Retina (tissue), 1 donor: ENCODE results near the gene INSIG1.
A peak's percentile ranks its signal among the peaks of the same experiment; 100 is the strongest.

Experiments
- DNase-seq: peaks from one replicate; pipeline ENCODE4 v3.0.0-alpha.2; 2016

Gene INSIG1

GRCh38 chr7:155286686-155287085 lies 11.0 kb upstream of the INSIG1 start:
- DNase-seq: no peak

GRCh38 chr7:155287284-155287935 lies 10.3 kb upstream of the INSIG1 start:
- no peak for DNase-seq

- no peak for DNase-seq
Measured at GRCh38 chr7:155288055-155288454, 9.6 kb upstream of the INSIG1 start.

GRCh38 chr7:155289107-155289506 lies 8.6 kb upstream of the INSIG1 start:
- no peak for DNase-seq

- DNase-seq: no peak
Measured at GRCh38 chr7:155289949-155290501, 7.7 kb upstream of the INSIG1 start.

GRCh38 chr7:155291045-155291530 lies 6.6 kb upstream of the INSIG1 start:
- DNase-seq: no peak

GRCh38 chr7:155291729-155292128 lies 5.9 kb upstream of the INSIG1 start:
- no peak for DNase-seq

GRCh38 chr7:155292680-155293226 lies 4.9 kb upstream of the INSIG1 start:
- no peak for DNase-seq

GRCh38 chr7:155293721-155294510 lies 3.8 kb upstream of the INSIG1 start:
- DNase-seq: no peak

- no peak for DNase-seq
Measured at GRCh38 chr7:155294511-155294778, 3.2 kb upstream of the INSIG1 start.

GRCh38 chr7:155295511-155295910 lies 2.2 kb upstream of the INSIG1 start:
- no peak for DNase-seq

GRCh38 chr7:155296006-155296787 lies 1.5 kb upstream of the INSIG1 start:
- no peak for DNase-seq

GRCh38 chr7:155296788-155297516 lies 726 bp upstream of the INSIG1 start:
- DNase-seq: peak; percentile 89

- DNase-seq: no peak
Measured at GRCh38 chr7:155298288-155298833, 683 bp downstream of the INSIG1 start.

- peak; percentile 92 for DNase-seq
Measured at GRCh38 chr7:155298834-155299534, 1.3 kb downstream of the INSIG1 start.

- DNase-seq: no peak
Measured at GRCh38 chr7:155299535-155300202, 2.0 kb downstream of the INSIG1 start.

- no peak for DNase-seq
Measured at GRCh38 chr7:155300641-155301452, 3.2 kb downstream of the INSIG1 start.

GRCh38 chr7:155303039-155303593 lies 5.4 kb downstream of the INSIG1 start:
- DNase-seq: no peak

GRCh38 chr7:155303897-155304296 lies 6.2 kb downstream of the INSIG1 start:
- no peak for DNase-seq
